Gastroesophageal sphincter (tissue), 3 donors: Measurements from ENCODE around the gene SENP3.

Source experiments
- CTCF ChIP-seq, 4 experiments: fragments of 200-600 bp in 2 of 4; fragments of 450-650 bp in 2 of 4; sonication (generic) in 1 of 4; IDR thresholded peaks; one replicate each; pipeline ENCODE4 v1.5.1; 2017 to 2019; ENCODE audit warnings: antibody characterized with exemption in 4 of 4, mild to moderate bottlenecking in 2 of 4, moderate library complexity in 2 of 4
- POLR2AphosphoS5 ChIP-seq: sonication (generic); formaldehyde crosslinking; IDR thresholded peaks from one replicate; pipeline ENCODE4 v1.6.1; 2017; ENCODE audit warnings: antibody characterized with exemption

- TF ChIP-seq CTCF (IDR thresholded peaks at IDR 0.05) (peak in 1 of 4 experiments; percentile 2), POLR2AphosphoS5 (no peak)
Observed at GRCh38 chr17:7582396-7583252, 20.9 kb downstream of the SENP3 start.
